ENCODE measurements around the gene PKP2. TPM values are rescaled to one million over a fixed set of nuclear protein-coding genes. Genes with fewer than 3 reads are reported as not detected.

Gene PKP2
- total RNA-seq, 3 donors from 2014 or later, result 85.0 to 189 (median 147) TPM

DNA sequence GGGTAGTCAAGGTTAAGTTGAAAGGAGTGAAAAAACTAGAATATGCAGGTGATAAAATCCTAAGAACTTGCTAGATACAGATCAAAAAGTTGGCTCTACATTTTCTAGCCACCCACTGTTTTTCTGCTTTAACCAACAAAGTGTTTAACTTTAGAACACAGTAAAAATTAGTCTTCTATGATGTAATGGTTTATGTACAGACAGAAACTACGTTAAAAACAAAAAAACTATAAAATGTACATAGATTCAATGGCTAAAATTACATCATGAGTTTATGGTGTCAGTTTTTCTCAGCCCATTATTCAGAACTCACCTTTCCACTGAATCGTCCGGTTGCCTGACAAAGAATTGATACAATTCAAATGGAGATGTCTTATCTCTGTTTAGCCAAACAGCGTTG lies 143.0 kb downstream of the PKP2 start:
- intact Hi-C loops (cut with DNase I, micrococcal nuclease), result loop anchor here in 1 of 2 donors (10.0 kb wide), 1 partner anchor 161 kb away; no protein-coding TSS in a partner anchor
- Histone ChIP-seq H3K4me1 (ENCODE audit: low read depth) (peaks cover 20% of the 10 kb centered on the region), H3K4me3 (no peak overlapping the region), H3K9me3 (no peaks in the 10 kb centered on the region), H3K36me3 (ENCODE audit: low read depth) (peaks cover 5% of the 10 kb centered on the region)
- TF ChIP-seq, protein P1, sequence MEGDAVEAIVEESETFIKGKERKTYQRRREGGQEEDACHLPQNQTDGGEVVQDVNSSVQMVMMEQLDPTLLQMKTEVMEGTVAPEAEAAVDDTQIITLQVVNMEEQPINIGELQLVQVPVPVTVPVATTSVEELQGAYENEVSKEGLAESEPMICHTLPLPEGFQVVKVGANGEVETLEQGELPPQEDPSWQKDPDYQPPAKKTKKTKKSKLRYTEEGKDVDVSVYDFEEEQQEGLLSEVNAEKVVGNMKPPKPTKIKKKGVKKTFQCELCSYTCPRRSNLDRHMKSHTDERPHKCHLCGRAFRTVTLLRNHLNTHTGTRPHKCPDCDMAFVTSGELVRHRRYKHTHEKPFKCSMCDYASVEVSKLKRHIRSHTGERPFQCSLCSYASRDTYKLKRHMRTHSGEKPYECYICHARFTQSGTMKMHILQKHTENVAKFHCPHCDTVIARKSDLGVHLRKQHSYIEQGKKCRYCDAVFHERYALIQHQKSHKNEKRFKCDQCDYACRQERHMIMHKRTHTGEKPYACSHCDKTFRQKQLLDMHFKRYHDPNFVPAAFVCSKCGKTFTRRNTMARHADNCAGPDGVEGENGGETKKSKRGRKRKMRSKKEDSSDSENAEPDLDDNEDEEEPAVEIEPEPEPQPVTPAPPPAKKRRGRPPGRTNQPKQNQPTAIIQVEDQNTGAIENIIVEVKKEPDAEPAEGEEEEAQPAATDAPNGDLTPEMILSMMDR (IDR thresholded peaks at IDR 0.05), result no peak
- no peak for DNase-seq
- ATAC-seq, result no peak

DNA sequence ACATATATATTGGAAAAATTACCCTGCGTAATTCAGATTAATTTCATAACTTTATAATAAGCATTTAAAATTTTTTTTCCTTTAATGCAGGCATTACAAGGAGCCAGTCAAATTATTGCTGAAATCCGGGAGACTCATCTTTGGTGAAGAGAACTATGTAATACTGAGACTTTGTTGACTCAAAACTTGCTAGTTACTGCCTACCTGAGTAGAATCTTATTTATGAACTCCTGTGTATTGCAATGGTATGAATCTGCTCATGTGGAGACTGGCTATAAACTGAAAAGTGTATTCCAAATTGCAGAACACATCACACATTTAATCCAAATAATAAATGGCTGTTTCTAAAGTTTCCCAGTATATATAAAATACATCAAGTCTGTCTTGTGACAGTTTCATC lies 153.3 kb downstream of the PKP2 start:
- DNase-seq (no peak), ATAC-seq (no peak)
- Histone ChIP-seq H3K4me3 (no peak overlapping the region), H3K9me3 (no peaks in the 10 kb centered on the region), H3K4me1 (ENCODE audit: low read depth) (no peaks in the 10 kb centered on the region), H3K36me3 (ENCODE audit: low read depth) (peaks cover 4% of the 10 kb centered on the region)
- TF ChIP-seq, protein P1 (IDR thresholded peaks at IDR 0.05), result no peak
- intact Hi-C loops (cut with DNase I, micrococcal nuclease), result no loop called here

- TF ChIP-seq, protein P1 (IDR thresholded peaks at IDR 0.05), result no peak
- no peak for ATAC-seq
- DNase-seq, result no peak
- Histone ChIP-seq H3K9me3 (no peaks in the 10 kb centered on the region), H3K36me3 (ENCODE audit: low read depth) (peaks cover 4% of the 10 kb centered on the region), H3K4me1 (ENCODE audit: low read depth) (no peaks in the 10 kb centered on the region), H3K4me3 (no peak overlapping the region)
- intact Hi-C loops (cut with DNase I, micrococcal nuclease), result no loop called here
Observed at GRCh38 chr12:32742133-32742532, 154.4 kb downstream of the PKP2 start.

Other genes with a start within 250 kb of the PKP2 start
- gene DNM1L, start 217.5 kb downstream of the PKP2 start, total RNA-seq, result 10 to 100 TPM; 58.8 to 64.9 (median 62.6) TPM
- gene YARS2, start 140.9 kb downstream of the PKP2 start, total RNA-seq, result 10 to 100 TPM; 11.7 to 13.4 (median 12.0) TPM

All from mucosa of descending colon (tissue), 3 donors.